Measurements from ENCODE around the gene SENP5. TPM values are rescaled to one million over a fixed set of nuclear protein-coding genes. Genes with fewer than 3 reads are reported as not detected.

Gene SENP5
- total and polyA plus RNA-seq, 9 of the 15 experiments (the other 6 are each of a cell fraction or from before 2014, with no cell fraction given), result 18.3 to 59.7 (median 35.8) TPM

- TF ChIP-seq ZSCAN29 (IDR thresholded peaks at IDR 0.05) (no peak), NCOR1 (IDR thresholded peaks at IDR 0.05) (no peak), ZBTB9 (CRISPR knock-in tag; IDR thresholded peaks at IDR 0.05) (peak; percentile 89; the same call in 1 of the 2 replicates), ZNF655 (CRISPR knock-in tag; IDR thresholded peaks at IDR 0.05) (no peak), HNRNPLL (IDR thresholded peaks at IDR 0.05; ENCODE audit: low read depth, low read length, poor library complexity, severe bottlenecking) (no peak), POLR2AphosphoS5 (IDR thresholded peaks at IDR 0.05; ENCODE audit: control insufficient read depth, insufficient read depth, low read depth, low read length) (no peak), CBX3 (IDR thresholded peaks at IDR 0.05; ENCODE audit: borderline replicate concordance in 1 of 2, low read length in 2 of 2) (0 out of 3 replicates have a peak, but pooled peaks of 1 of the 2 experiments have one; percentile 1), GTF2A2 (tag; IDR thresholded peaks at IDR 0.05) (no peak; the same call in 1 of the 2 replicates), BCL6 (CRISPR knock-in tag; IDR thresholded peaks at IDR 0.05) (peak; percentile 46; the same call in 1 of the 2 replicates), HDAC1 (IDR thresholded peaks at IDR 0.05) (peak in 1 of 2 experiments; percentile 67; a peak in 2 of 4 replicates), NCOA6 (IDR thresholded peaks at IDR 0.05) (no peak), TCF3 (CRISPR knock-in tag; IDR thresholded peaks at IDR 0.05) (no peak), ZNF3 (CRISPR knock-in tag; IDR thresholded peaks at IDR 0.05) (no peak), EP300 (IDR thresholded peaks at IDR 0.05; ENCODE audit: low read length) (no peak), OTX1 (CRISPR knock-in tag; IDR thresholded peaks at IDR 0.05) (peak; percentile 48; the same call in 1 of the 2 replicates), HNRNPUL1 (IDR thresholded peaks at IDR 0.05; ENCODE audit: low read length) (no peak), ZBTB1 (CRISPR knock-in tag; IDR thresholded peaks at IDR 0.05; ENCODE audit: borderline replicate concordance, low read depth) (no peak), AFF4 (CRISPR knock-in tag; IDR thresholded peaks at IDR 0.05) (no peak), POLR2AphosphoS2 (IDR thresholded peaks at IDR 0.05; ENCODE audit: low read length) (no peak), ELK3 (CRISPR knock-in tag; IDR thresholded peaks at IDR 0.05) (no peak), PURB (CRISPR knock-in tag; IDR thresholded peaks at IDR 0.05; ENCODE audit: low read depth) (no peak), SNAPC5 (CRISPR knock-in tag; IDR thresholded peaks at IDR 0.05) (no peak)
Observed at GRCh38 chr3:196969134-196969659, 101.5 kb downstream of the SENP5 start (continued).

Measured in K562 (cell line).